ENCODE results near the gene MLXIP.

DNA sequence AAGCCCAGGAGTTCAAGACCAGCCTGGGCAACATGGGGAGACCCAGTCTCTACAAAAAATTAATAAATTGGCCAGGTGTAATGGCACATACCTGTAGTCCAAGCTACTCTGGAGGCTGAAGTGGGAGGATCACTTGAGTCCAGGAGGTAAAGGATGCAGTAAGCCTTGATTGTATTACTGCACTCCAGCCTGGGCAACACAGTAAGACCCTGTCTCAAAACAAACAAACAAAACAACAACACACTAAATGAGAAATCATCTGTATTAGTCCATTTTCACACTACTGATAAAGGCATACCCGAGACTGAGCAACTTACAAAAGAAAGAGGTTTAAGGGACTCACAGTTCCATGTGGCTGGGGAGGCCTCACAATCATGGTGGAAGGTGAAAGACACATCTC lies 4.7 kb upstream of the MLXIP start:
- TF ChIP-seq, protein P1, sequence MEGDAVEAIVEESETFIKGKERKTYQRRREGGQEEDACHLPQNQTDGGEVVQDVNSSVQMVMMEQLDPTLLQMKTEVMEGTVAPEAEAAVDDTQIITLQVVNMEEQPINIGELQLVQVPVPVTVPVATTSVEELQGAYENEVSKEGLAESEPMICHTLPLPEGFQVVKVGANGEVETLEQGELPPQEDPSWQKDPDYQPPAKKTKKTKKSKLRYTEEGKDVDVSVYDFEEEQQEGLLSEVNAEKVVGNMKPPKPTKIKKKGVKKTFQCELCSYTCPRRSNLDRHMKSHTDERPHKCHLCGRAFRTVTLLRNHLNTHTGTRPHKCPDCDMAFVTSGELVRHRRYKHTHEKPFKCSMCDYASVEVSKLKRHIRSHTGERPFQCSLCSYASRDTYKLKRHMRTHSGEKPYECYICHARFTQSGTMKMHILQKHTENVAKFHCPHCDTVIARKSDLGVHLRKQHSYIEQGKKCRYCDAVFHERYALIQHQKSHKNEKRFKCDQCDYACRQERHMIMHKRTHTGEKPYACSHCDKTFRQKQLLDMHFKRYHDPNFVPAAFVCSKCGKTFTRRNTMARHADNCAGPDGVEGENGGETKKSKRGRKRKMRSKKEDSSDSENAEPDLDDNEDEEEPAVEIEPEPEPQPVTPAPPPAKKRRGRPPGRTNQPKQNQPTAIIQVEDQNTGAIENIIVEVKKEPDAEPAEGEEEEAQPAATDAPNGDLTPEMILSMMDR (IDR thresholded peaks at IDR 0.05): no peak
- no peak for TF ChIP-seq POLR2A (IDR thresholded peaks at IDR 0.05)
